ENCODE results near the gene DSN1.

DNA sequence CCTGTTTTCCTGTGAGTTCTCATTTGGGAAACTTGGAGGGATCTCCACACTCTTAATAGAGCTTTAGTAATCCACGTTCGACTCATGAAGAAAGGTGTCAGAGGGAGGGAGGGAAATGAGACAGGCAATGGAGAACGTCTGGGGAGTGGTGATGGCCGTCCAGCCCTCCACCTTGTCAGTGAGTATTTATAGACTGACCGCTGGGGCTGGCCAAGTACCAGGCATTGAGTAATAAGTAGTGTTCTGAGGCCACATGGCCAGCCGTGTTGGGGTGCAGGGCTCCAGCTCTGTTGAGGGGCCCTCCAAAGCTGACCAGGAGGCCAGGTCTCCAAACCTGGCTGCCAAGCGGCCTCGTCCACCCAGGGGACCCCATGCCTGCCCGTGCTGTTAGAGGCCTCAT, 11.3 kb upstream of the DSN1 start:
- TF ChIP-seq, protein P1, sequence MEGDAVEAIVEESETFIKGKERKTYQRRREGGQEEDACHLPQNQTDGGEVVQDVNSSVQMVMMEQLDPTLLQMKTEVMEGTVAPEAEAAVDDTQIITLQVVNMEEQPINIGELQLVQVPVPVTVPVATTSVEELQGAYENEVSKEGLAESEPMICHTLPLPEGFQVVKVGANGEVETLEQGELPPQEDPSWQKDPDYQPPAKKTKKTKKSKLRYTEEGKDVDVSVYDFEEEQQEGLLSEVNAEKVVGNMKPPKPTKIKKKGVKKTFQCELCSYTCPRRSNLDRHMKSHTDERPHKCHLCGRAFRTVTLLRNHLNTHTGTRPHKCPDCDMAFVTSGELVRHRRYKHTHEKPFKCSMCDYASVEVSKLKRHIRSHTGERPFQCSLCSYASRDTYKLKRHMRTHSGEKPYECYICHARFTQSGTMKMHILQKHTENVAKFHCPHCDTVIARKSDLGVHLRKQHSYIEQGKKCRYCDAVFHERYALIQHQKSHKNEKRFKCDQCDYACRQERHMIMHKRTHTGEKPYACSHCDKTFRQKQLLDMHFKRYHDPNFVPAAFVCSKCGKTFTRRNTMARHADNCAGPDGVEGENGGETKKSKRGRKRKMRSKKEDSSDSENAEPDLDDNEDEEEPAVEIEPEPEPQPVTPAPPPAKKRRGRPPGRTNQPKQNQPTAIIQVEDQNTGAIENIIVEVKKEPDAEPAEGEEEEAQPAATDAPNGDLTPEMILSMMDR (IDR thresholded peaks at IDR 0.05): no peak
- no peak for TF ChIP-seq ZFX (IDR thresholded peaks at IDR 0.05; ENCODE audit: borderline replicate concordance)

Data from 22Rv1 (cell line).